SK-N-SH (cell line): ENCODE data around the gene CRYBG2. TPM values are rescaled to one million over a fixed set of nuclear protein-coding genes. Genes with fewer than 3 reads are reported as not detected.

Experiments
- CTCF ChIA-PET: fragments of 300-600, 350-600 bp; formaldehyde crosslinking; extraction: SDS; loops from one replicate; lab custom pipeline; 2021; lab: Yijun Ruan, JAX
- POLR2A ChIA-PET: fragments of 350-600 bp; sonication (Branson Sonifier 250); formaldehyde crosslinking; extraction: SDS; loops from one replicate; lab custom pipeline; 2020; ENCODE audit warnings: antibody characterized with exemption, inconsistent platforms; lab: Yijun Ruan, JAX
- DNase-seq: peaks from one replicate; pipeline ENCODE4 v3.0.0; 2012
- H2AFZ ChIP-seq: fragments of 200-600 bp; sonication (generic); 2 replicates; pipeline ENCODE4 v1.8.1; 2016; ENCODE audit warnings: antibody characterized with exemption, mild to moderate bottlenecking, low read depth
- H3F3A ChIP-seq: fragments of 200-600 bp; sonication (generic); replicated peaks from 2 replicates; pipeline ENCODE3; 2016; ENCODE audit warnings: antibody characterized with exemption, mild to moderate bottlenecking; ENCODE audit not compliant: insufficient read depth
- H3K27ac ChIP-seq, 2 experiments: fragments of 200-500 bp in 1 of 2; fragments of 200-600 bp in 1 of 2; sonication (Bioruptor generic) in 1 of 2; sonication (generic), shearing (Covaris generic) in 1 of 2; 2 replicates each; pipeline versions ENCODE4 v1.5.1 to v1.6.1; 2014 to 2016; ENCODE audit warnings: low read depth in 2 of 2, inconsistent platforms in 1 of 2, low read length in 1 of 2, mild to moderate bottlenecking in 1 of 2, mixed read lengths in 1 of 2
- H3K27me3 ChIP-seq: fragments of 200-600 bp; sonication (generic), shearing (Covaris generic); 2 replicates; pipeline ENCODE4 v1.6.1; 2016; ENCODE audit warnings: mixed run types; ENCODE audit not compliant: insufficient read depth
- H3K36me3 ChIP-seq, 2 experiments: fragments of 200-500 bp in 1 of 2; fragments of 200-600 bp in 1 of 2; sonication (Bioruptor generic) in 1 of 2; sonication (generic) in 1 of 2; replicated peaks in 1 of 2; 2 replicates each; pipeline versions ENCODE3 to v1.5.1; 2014 to 2016; ENCODE audit warnings: low read length in 1 of 2, mild to moderate bottlenecking in 1 of 2; ENCODE audit not compliant: insufficient read depth in 2 of 2, control insufficient read depth in 1 of 2
- H3K4me1 ChIP-seq, 2 experiments: fragments of 200-500 bp in 1 of 2; fragments of 200-600 bp in 1 of 2; sonication (Bioruptor generic) in 1 of 2; sonication (generic), shearing (Covaris generic) in 1 of 2; 2 replicates each; pipeline versions ENCODE4 v1.5.1 to v1.6.1; 2014 to 2016; ENCODE audit warnings: low read depth in 1 of 2, low read length in 1 of 2, mixed run types in 1 of 2; ENCODE audit not compliant: insufficient read depth in 2 of 2, control insufficient read depth in 1 of 2
- H3K4me2 ChIP-seq: fragments of 200-600 bp; sonication (generic), shearing (Covaris generic); 2 replicates; pipeline ENCODE4 v1.6.1; 2017; ENCODE audit warnings: mixed run types
- H3K4me3 ChIP-seq, 2 experiments: fragments of 200-500 bp in 1 of 2; fragments of 200-600 bp in 1 of 2; sonication (Bioruptor generic) in 1 of 2; sonication (generic), shearing (Covaris generic) in 1 of 2; 2 replicates each; pipeline versions ENCODE4 v1.5.1 to v1.8.1; 2014 to 2016; ENCODE audit warnings: low read depth in 2 of 2, inconsistent platforms in 1 of 2, low read length in 1 of 2, mild to moderate bottlenecking in 1 of 2, mixed read lengths in 1 of 2, moderate library complexity in 1 of 2
- H3K79me2 ChIP-seq: fragments of 200-600 bp; sonication (generic); 2 replicates; pipeline ENCODE4 v1.8.1; 2017; ENCODE audit warnings: mild to moderate bottlenecking; ENCODE audit not compliant: insufficient read depth
- H3K9ac ChIP-seq: fragments of 200-600 bp; sonication (generic); 2 replicates; pipeline ENCODE4 v1.6.1; 2017; ENCODE audit warnings: mixed run types
- H3K9me2 ChIP-seq: fragments of 200-600 bp; sonication (generic); 2 replicates; pipeline ENCODE4 v1.6.1; 2017; ENCODE audit warnings: mixed run types
- H3K9me3 ChIP-seq: fragments of 200-600 bp; sonication (generic); 2 replicates; pipeline ENCODE4 v1.6.1; 2017; ENCODE audit warnings: mixed run types, mild to moderate bottlenecking, moderate library complexity
- H4K20me1 ChIP-seq: fragments of 200-600 bp; sonication (generic); 2 replicates; pipeline ENCODE4 v1.6.1; 2017; ENCODE audit warnings: mild to moderate bottlenecking, mixed run types; ENCODE audit not compliant: insufficient read depth
- CTCF ChIP-seq: fragments of 200-600 bp; sonication (generic); IDR thresholded peaks from 2 replicates; pipeline ENCODE4 v1.6.1; 2017; ENCODE audit warnings: antibody characterized with exemption, mild to moderate bottlenecking, moderate library complexity
- EP300 ChIP-seq, 2 experiments: IDR thresholded peaks; 2 replicates each; pipeline versions ENCODE4 v1.4.0 to v1.6.1; 2012; ENCODE audit warnings: borderline replicate concordance in 1 of 2, low read depth in 1 of 2, low read length in 1 of 2
- FOXJ3 ChIP-seq: sonication (generic); formaldehyde crosslinking; IDR thresholded peaks from 2 replicates; pipeline ENCODE4 v1.5.1; 2020; ENCODE audit warnings: mild to moderate bottlenecking, missing genetic modification reagents
- GABPA ChIP-seq: IDR thresholded peaks from 2 replicates; pipeline ENCODE4 v1.4.0; 2012; ENCODE audit warnings: low read depth, mild to moderate bottlenecking
- GATA2 ChIP-seq: sonication (generic); formaldehyde crosslinking; IDR thresholded peaks from 2 replicates; pipeline ENCODE4 v1.5.0; 2020; ENCODE audit warnings: mild to moderate bottlenecking, missing genetic modification reagents
- IRF3 ChIP-seq: fragments of 150-350 bp; IDR thresholded peaks from 2 replicates; pipeline ENCODE4 v1.6.1; 2016; ENCODE audit warnings: mild to moderate bottlenecking, low read depth, low read length
- NFIC ChIP-seq: IDR thresholded peaks from 2 replicates; pipeline ENCODE4 v1.4.0; 2012; ENCODE audit warnings: borderline replicate concordance
- REST ChIP-seq: IDR thresholded peaks from 2 replicates; pipeline ENCODE4 v1.6.1; 2012; ENCODE audit warnings: mild to moderate bottlenecking, low read depth, low read length, moderate library complexity
- RXRA ChIP-seq: IDR thresholded peaks from 2 replicates; pipeline ENCODE4 v1.4.0; 2012; ENCODE audit warnings: low read depth, mild to moderate bottlenecking, borderline replicate concordance
- SIN3A ChIP-seq: IDR thresholded peaks from 2 replicates; pipeline ENCODE4 v1.6.1; 2012; ENCODE audit warnings: low read depth, mild to moderate bottlenecking, low read length, moderate library complexity, borderline replicate concordance
- TAF1 ChIP-seq: IDR thresholded peaks from 2 replicates; pipeline ENCODE4 v1.6.1; 2012; ENCODE audit warnings: low read depth, mild to moderate bottlenecking, low read length, moderate library complexity, borderline replicate concordance
- TCF12 ChIP-seq: IDR thresholded peaks from 2 replicates; pipeline ENCODE4 v1.4.0; 2012
- USF1 ChIP-seq: IDR thresholded peaks from 2 replicates; pipeline ENCODE4 v1.4.0; 2012; ENCODE audit warnings: low read depth, borderline replicate concordance
- USF2 ChIP-seq: fragments of 150-350 bp; IDR thresholded peaks from 2 replicates; pipeline ENCODE4 v1.6.1; 2017; ENCODE audit warnings: antibody characterized with exemption, low read length, low read depth, borderline replicate concordance
- YY1 ChIP-seq: IDR thresholded peaks from 2 replicates; pipeline ENCODE4 v1.4.0; 2012; ENCODE audit warnings: low read depth, mild to moderate bottlenecking
- WGBS: methylation state at CpG from one replicate; pipeline ENCODE4 v1.1.6; 2017; ENCODE audit warnings: low lambda C conversion rate; 5-methylcytosine and 5-hydroxymethylcytosine counted together
- polyA plus RNA-seq, 3 experiments: library from polyadenylated mRNA; depleted of rRNA; stranded (reverse); fragments of >200 nt; gene quantifications; 2 replicates each; pipeline ENCODE4 v1.2.3, GENCODE V29; 2012

The CRYBG2 gene
- polyA plus RNA-seq, 1 of the 3 experiments (the other 2 are of a cell fraction) = 0.08 TPM

GRCh38 chr1:26287811-26288210 lies 66.1 kb downstream of the CRYBG2 start:
- Histone ChIP-seq H3K4me1 (peaks cover 19 to 30% of the 10 kb centered on the region in 2 experiments; a peak in 3 of 4 replicates), H3K36me3 (peaks cover 0 to 1% of the 10 kb centered on the region in 2 experiments), H4K20me1 (peaks cover 13% of the 10 kb centered on the region; the same call in 1 of the 2 replicates), H3K27ac (no peak overlapping the region), H3K4me2 (no peak overlapping the region), H3F3A (peaks cover 19% of the 10 kb centered on the region), H3K9ac (no peak overlapping the region), H3K4me3 (no peak overlapping the region), H2AFZ (no peak overlapping the region), H3K79me2 (peaks cover 17% of the 10 kb centered on the region; the same call in 1 of the 2 replicates), H3K9me3 (no peaks in the 10 kb centered on the region), H3K9me2 (no peaks in the 10 kb centered on the region), H3K27me3 (no peaks in the 10 kb centered on the region)
- TF ChIP-seq GATA2 (CRISPR knock-in tag) = no peak
- no peak for TF ChIP-seq CTCF
- no peak for TF ChIP-seq REST
- no peak for TF ChIP-seq YY1
- TF ChIP-seq TCF12 = no peak
- TF ChIP-seq SIN3A = no peak
- TF ChIP-seq USF1 = no peak
- no peak for TF ChIP-seq TAF1
- ChIA-PET CTCF (interaction anchor here (4.1 to 10.7 kb wide), 5 partner anchors 8 to 75 kb away, joined by 18 to 213 read pairs (median 48); partner anchors contain the start of genes CD52 and SH3BGRL3), POLR2A (interaction anchor here (2.7 kb wide), 1 partner anchor 8 kb away, joined by 10 read pairs; the partner anchor contains the start of gene SH3BGRL3)
- no peak for DNase-seq
- whole genome bisulfite sequencing = 97% methylated on average over 5 of the region's 5 CpGs

- no peaks in the 10 kb centered on the region for H3K9me3 ChIP-seq
- H3K9ac ChIP-seq = no peak overlapping the region
- H4K20me1 ChIP-seq = peaks cover 20% of the 10 kb centered on the region
- H3K27me3 ChIP-seq = no peaks in the 10 kb centered on the region
- H3K4me1 ChIP-seq = peaks cover 24 to 30% of the 10 kb centered on the region in 2 experiments; a peak in 3 of 4 replicates
- H3K9me2 ChIP-seq = no peaks in the 10 kb centered on the region
- H3K4me3 ChIP-seq = no peak overlapping the region
- peaks cover 19% of the 10 kb centered on the region for H3F3A ChIP-seq
- H2AFZ ChIP-seq = no peak overlapping the region
- H3K36me3 ChIP-seq = peaks cover 0 to 6% of the 10 kb centered on the region in 2 experiments
- 93% methylated on average over 7 of the region's 8 CpGs for WGBS
- no peak overlapping the region for H3K4me2 ChIP-seq
- H3K79me2 ChIP-seq = peaks cover 24% of the 10 kb centered on the region; the same call in 1 of the 2 replicates
- ChIA-PET CTCF (interaction anchor here (1.6 to 10.7 kb wide), 10 partner anchors 7 to 130 kb away, joined by 5 to 213 read pairs (median 21); partner anchors contain the start of genes CD52, CEP85 and SH3BGRL3), POLR2A (no interaction called here)
- no peak overlapping the region for H3K27ac ChIP-seq
- TF ChIP-seq IRF3 = no peak
- TF ChIP-seq RXRA = no peak
- no peak for TF ChIP-seq SIN3A
- TF ChIP-seq USF2 = no peak
- TF ChIP-seq EP300 (IDR thresholded peaks at IDR 0.05; ENCODE audit: borderline replicate concordance in 1 of 2, low read depth in 1 of 2, low read length in 1 of 2) = no peak
- TF ChIP-seq NFIC = no peak
- no peak for TF ChIP-seq GABPA
- no peak for TF ChIP-seq FOXJ3 (CRISPR knock-in tag)
- no peak for DNase-seq
Measured at GRCh38 chr1:26287033-26287711, 66.8 kb downstream of the CRYBG2 start.
